ENCODE results near the gene RAB40C.

DNA sequence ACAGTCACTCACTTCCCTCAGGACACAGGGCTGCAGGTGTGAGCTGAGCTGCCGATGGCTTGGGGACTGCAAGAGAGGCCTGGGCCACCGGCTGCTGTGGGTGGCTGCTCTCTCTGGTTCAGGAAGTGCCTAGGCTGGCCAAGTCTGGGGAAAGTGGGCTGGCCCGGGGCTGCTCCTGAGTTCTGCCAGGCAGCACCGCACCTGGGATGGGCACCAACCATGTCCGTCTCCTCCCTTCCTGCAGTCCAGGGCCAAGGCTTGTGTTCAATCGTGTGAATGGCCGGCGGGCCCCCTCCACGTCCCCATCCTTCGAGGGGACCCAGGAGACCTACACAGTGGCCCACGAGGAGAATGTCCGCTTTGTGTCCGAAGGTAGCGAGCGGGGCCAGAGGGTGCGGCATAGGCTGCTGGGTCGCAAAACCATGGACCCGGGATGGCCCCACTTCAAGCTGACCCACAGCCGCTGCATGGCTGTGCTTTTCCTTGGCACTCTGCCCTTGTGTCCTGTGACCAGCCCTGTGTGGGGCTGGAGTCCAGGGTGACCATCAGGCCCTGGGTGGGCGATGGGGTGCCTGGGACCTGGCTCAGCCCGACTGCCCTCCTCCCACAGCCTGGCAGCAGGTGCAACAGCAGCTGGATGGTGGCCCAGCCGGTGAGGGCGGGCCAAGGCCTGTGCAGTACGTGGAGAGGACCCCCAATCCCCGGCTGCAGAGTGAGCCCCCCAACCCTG, 57.5 kb downstream of the RAB40C start:
- TF ChIP-seq, protein P1, sequence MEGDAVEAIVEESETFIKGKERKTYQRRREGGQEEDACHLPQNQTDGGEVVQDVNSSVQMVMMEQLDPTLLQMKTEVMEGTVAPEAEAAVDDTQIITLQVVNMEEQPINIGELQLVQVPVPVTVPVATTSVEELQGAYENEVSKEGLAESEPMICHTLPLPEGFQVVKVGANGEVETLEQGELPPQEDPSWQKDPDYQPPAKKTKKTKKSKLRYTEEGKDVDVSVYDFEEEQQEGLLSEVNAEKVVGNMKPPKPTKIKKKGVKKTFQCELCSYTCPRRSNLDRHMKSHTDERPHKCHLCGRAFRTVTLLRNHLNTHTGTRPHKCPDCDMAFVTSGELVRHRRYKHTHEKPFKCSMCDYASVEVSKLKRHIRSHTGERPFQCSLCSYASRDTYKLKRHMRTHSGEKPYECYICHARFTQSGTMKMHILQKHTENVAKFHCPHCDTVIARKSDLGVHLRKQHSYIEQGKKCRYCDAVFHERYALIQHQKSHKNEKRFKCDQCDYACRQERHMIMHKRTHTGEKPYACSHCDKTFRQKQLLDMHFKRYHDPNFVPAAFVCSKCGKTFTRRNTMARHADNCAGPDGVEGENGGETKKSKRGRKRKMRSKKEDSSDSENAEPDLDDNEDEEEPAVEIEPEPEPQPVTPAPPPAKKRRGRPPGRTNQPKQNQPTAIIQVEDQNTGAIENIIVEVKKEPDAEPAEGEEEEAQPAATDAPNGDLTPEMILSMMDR (conservative IDR thresholded peaks at IDR 0.05 in 1 of 2, IDR thresholded peaks at IDR 0.05 in 1 of 2; ENCODE audit: extremely low read depth in 1 of 2, insufficient read depth in 1 of 2, low read depth in 1 of 2, low read length in 2 of 2): no peak
- no peak for TF ChIP-seq EZH2 (IDR thresholded peaks at IDR 0.05; ENCODE audit: borderline replicate concordance, low read length)
